Measurements from ENCODE around the gene RNF212. TPM values are rescaled to one million over a fixed set of nuclear protein-coding genes. Genes with fewer than 3 reads are reported as not detected.

The RNF212 gene
- total and polyA plus RNA-seq, 2 experiments from 2014 or later, result 17.0 to 20.6 TPM

DNA sequence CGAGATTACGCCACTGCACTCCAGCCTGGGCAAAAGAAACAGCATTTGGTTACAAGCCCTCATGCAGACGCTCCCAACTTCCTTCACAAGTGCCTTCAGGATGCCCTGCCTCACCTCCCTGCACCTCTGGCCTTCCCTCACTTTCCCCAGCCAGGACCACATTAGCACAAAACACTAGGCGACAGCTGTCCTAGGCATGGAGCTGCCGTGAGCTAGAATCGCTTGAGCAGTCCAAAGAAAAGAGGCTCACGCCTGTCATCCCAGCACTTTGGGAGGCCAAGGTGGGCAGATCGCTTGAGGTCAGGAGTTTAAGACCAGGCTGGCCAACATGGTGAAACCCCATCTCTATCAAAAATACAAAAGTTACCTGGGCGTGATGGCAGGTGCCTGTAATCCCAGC is 15.8 kb downstream of the RNF212 start (continued):
- TF ChIP-seq CTCF (conservative IDR thresholded peaks at IDR 0.05; ENCODE audit: low read depth in 2 of 2), result no peak
- no peak for TF ChIP-seq EZH2 (IDR thresholded peaks at IDR 0.05; ENCODE audit: low read depth, unreplicated experiment)
- TF ChIP-seq STAT1 (IDR thresholded peaks at IDR 0.05; ENCODE audit: unreplicated experiment), result no peak
- no peak for TF ChIP-seq NANOG (IDR thresholded peaks at IDR 0.05; ENCODE audit: borderline replicate concordance)
- TF ChIP-seq ZNF114 (CRISPR knock-in tag; IDR thresholded peaks at IDR 0.05), result no peak
- TF ChIP-seq, protein P1, sequence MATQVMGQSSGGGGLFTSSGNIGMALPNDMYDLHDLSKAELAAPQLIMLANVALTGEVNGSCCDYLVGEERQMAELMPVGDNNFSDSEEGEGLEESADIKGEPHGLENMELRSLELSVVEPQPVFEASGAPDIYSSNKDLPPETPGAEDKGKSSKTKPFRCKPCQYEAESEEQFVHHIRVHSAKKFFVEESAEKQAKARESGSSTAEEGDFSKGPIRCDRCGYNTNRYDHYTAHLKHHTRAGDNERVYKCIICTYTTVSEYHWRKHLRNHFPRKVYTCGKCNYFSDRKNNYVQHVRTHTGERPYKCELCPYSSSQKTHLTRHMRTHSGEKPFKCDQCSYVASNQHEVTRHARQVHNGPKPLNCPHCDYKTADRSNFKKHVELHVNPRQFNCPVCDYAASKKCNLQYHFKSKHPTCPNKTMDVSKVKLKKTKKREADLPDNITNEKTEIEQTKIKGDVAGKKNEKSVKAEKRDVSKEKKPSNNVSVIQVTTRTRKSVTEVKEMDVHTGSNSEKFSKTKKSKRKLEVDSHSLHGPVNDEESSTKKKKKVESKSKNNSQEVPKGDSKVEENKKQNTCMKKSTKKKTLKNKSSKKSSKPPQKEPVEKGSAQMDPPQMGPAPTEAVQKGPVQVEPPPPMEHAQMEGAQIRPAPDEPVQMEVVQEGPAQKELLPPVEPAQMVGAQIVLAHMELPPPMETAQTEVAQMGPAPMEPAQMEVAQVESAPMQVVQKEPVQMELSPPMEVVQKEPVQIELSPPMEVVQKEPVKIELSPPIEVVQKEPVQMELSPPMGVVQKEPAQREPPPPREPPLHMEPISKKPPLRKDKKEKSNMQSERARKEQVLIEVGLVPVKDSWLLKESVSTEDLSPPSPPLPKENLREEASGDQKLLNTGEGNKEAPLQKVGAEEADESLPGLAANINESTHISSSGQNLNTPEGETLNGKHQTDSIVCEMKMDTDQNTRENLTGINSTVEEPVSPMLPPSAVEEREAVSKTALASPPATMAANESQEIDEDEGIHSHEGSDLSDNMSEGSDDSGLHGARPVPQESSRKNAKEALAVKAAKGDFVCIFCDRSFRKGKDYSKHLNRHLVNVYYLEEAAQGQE (IDR thresholded peaks at IDR 0.05; ENCODE audit: unreplicated experiment), result no peak
- TF ChIP-seq ZNF331 (CRISPR knock-in tag; IDR thresholded peaks at IDR 0.05; ENCODE audit: low read depth), result no peak
- no peak for TF ChIP-seq EZH2phosphoT487 (IDR thresholded peaks at IDR 0.05; ENCODE audit: unreplicated experiment)
- no peak for TF ChIP-seq JUNB (IDR thresholded peaks at IDR 0.05; ENCODE audit: unreplicated experiment)
- TF ChIP-seq, protein P2, sequence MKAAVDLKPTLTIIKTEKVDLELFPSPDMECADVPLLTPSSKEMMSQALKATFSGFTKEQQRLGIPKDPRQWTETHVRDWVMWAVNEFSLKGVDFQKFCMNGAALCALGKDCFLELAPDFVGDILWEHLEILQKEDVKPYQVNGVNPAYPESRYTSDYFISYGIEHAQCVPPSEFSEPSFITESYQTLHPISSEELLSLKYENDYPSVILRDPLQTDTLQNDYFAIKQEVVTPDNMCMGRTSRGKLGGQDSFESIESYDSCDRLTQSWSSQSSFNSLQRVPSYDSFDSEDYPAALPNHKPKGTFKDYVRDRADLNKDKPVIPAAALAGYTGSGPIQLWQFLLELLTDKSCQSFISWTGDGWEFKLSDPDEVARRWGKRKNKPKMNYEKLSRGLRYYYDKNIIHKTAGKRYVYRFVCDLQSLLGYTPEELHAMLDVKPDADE (IDR thresholded peaks at IDR 0.05), result no peak
- TF ChIP-seq POLR2AphosphoS5 (IDR thresholded peaks at IDR 0.05; ENCODE audit: low read depth), result no peak
- TF ChIP-seq CREB1 (CRISPR knock-in tag; IDR thresholded peaks at IDR 0.05; ENCODE audit: low read depth), result no peak

- Histone ChIP-seq H3K36me3 (ENCODE audit: insufficient read depth) (no peaks in the 10 kb centered on the region), H2AFZ (no peak overlapping the region), H3K4me3 (no peak overlapping the region), H3K4me1 (ENCODE audit: insufficient read depth) (no peaks in the 10 kb centered on the region), H4K20me1 (replicated peaks; ENCODE audit: insufficient read depth) (no peaks in the 10 kb centered on the region), H3F3A (replicated peaks; ENCODE audit: low read depth) (no peaks in the 10 kb centered on the region), H3K27ac (ENCODE audit: low read depth) (no peak overlapping the region), H3K4me2 (no peak overlapping the region), H3K79me2 (replicated peaks; ENCODE audit: insufficient read depth) (no peaks in the 10 kb centered on the region), H3K27me3 (ENCODE audit: insufficient read depth) (no peaks in the 10 kb centered on the region), H3K9me2 (ENCODE audit: insufficient read depth) (no peaks in the 10 kb centered on the region)
- DNase-seq (ENCODE audit: low spot score) (no peak), ATAC-seq (no peak)
- no peak overlapping the region for H3K27ac Mint-ChIP-seq
- no peak overlapping the region for H3K4me3 Mint-ChIP-seq
- H3K36me3 Mint-ChIP-seq (ENCODE audit: low read depth), result no peaks in the 10 kb centered on the region; the same call in 2 of the 3 replicates
- no peaks in the 10 kb centered on the region; the same call in 2 of the 3 replicates for H3K9me3 Mint-ChIP-seq
- peaks cover 3% of the 10 kb centered on the region for H3K27me3 Mint-ChIP-seq (ENCODE audit: insufficient read depth, low read depth, poor library complexity)
- peaks cover 8% of the 10 kb centered on the region; the same call in 2 of the 3 replicates for H3K4me1 Mint-ChIP-seq
- no peak for TF ChIP-seq EZH2phosphoT487 (IDR thresholded peaks at IDR 0.05; ENCODE audit: unreplicated experiment)
- TF ChIP-seq NANOG (IDR thresholded peaks at IDR 0.05; ENCODE audit: borderline replicate concordance), result no peak
- no peak for TF ChIP-seq CREB1 (CRISPR knock-in tag; IDR thresholded peaks at IDR 0.05; ENCODE audit: low read depth)
- TF ChIP-seq, protein P1 (IDR thresholded peaks at IDR 0.05; ENCODE audit: unreplicated experiment), result no peak
- TF ChIP-seq, protein P2 (IDR thresholded peaks at IDR 0.05), result no peak
- no peak for TF ChIP-seq CTCF (conservative IDR thresholded peaks at IDR 0.05; ENCODE audit: low read depth in 2 of 2)
Measured at GRCh38 chr4:1096841-1097240, 16.5 kb downstream of the RNF212 start.

Data from GM23338 (cell line).